Upper lobe of left lung (tissue), 4 donors: ENCODE measurements around the gene FAM234A.

Experiments used
- CTCF ChIP-seq, 6 experiments: fragments of 450-650 bp in 4 of 6; fragments of 200-600 bp in 2 of 6; sonication (generic) in 2 of 6; IDR thresholded peaks; one replicate each; pipeline ENCODE4 v1.5.1; 2016 to 2019; ENCODE audit warnings: antibody characterized with exemption in 6 of 6
- EP300 ChIP-seq, 4 donors: sonication (generic); formaldehyde crosslinking; IDR thresholded peaks; one replicate each; pipeline ENCODE4 v1.5.1; 2017; ENCODE audit warnings: antibody characterized with exemption in 4 of 4, control low read depth in 2 of 4
- POLR2A ChIP-seq, 4 donors: fragments of 450-650 bp; IDR thresholded peaks; one replicate each; pipeline ENCODE4 v1.5.1; 2016 to 2017; ENCODE audit warnings: antibody characterized with exemption in 4 of 4, mild to moderate bottlenecking in 2 of 4
- POLR2AphosphoS5 ChIP-seq, 2 donors: sonication (generic); formaldehyde crosslinking; IDR thresholded peaks; one replicate each; pipeline ENCODE4 v1.5.1; 2017; ENCODE audit warnings: antibody characterized with exemption in 2 of 2

- TF ChIP-seq POLR2AphosphoS5 (IDR thresholded peaks at IDR 0.05) (no peak), CTCF (IDR thresholded peaks at IDR 0.05) (no peak), POLR2A (IDR thresholded peaks at IDR 0.05) (no peak), EP300 (IDR thresholded peaks at IDR 0.05) (no peak)
These were observed 42.8 kb upstream of the FAM234A start for GRCh38 chr16:191831-192230.
